ENCODE measurements around the gene ATRIP.

GRCh38 chr3:48460517-48460902 is 14.0 kb downstream of the ATRIP start:
- TF ChIP-seq, protein P1, sequence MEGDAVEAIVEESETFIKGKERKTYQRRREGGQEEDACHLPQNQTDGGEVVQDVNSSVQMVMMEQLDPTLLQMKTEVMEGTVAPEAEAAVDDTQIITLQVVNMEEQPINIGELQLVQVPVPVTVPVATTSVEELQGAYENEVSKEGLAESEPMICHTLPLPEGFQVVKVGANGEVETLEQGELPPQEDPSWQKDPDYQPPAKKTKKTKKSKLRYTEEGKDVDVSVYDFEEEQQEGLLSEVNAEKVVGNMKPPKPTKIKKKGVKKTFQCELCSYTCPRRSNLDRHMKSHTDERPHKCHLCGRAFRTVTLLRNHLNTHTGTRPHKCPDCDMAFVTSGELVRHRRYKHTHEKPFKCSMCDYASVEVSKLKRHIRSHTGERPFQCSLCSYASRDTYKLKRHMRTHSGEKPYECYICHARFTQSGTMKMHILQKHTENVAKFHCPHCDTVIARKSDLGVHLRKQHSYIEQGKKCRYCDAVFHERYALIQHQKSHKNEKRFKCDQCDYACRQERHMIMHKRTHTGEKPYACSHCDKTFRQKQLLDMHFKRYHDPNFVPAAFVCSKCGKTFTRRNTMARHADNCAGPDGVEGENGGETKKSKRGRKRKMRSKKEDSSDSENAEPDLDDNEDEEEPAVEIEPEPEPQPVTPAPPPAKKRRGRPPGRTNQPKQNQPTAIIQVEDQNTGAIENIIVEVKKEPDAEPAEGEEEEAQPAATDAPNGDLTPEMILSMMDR (IDR thresholded peaks at IDR 0.05), result no peak
- TF ChIP-seq, protein P2, sequence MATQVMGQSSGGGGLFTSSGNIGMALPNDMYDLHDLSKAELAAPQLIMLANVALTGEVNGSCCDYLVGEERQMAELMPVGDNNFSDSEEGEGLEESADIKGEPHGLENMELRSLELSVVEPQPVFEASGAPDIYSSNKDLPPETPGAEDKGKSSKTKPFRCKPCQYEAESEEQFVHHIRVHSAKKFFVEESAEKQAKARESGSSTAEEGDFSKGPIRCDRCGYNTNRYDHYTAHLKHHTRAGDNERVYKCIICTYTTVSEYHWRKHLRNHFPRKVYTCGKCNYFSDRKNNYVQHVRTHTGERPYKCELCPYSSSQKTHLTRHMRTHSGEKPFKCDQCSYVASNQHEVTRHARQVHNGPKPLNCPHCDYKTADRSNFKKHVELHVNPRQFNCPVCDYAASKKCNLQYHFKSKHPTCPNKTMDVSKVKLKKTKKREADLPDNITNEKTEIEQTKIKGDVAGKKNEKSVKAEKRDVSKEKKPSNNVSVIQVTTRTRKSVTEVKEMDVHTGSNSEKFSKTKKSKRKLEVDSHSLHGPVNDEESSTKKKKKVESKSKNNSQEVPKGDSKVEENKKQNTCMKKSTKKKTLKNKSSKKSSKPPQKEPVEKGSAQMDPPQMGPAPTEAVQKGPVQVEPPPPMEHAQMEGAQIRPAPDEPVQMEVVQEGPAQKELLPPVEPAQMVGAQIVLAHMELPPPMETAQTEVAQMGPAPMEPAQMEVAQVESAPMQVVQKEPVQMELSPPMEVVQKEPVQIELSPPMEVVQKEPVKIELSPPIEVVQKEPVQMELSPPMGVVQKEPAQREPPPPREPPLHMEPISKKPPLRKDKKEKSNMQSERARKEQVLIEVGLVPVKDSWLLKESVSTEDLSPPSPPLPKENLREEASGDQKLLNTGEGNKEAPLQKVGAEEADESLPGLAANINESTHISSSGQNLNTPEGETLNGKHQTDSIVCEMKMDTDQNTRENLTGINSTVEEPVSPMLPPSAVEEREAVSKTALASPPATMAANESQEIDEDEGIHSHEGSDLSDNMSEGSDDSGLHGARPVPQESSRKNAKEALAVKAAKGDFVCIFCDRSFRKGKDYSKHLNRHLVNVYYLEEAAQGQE (IDR thresholded peaks at IDR 0.05; ENCODE audit: insufficient read depth in 1 of 2, low read depth in 2 of 2, low read length in 1 of 2), result no peak
- TF ChIP-seq POLR2AphosphoS5 (IDR thresholded peaks at IDR 0.05; ENCODE audit: low read depth, low read length) (no peak), TCF7L2 (IDR thresholded peaks at IDR 0.05; ENCODE audit: low read depth, low read length) (no peak), SIN3A (IDR thresholded peaks at IDR 0.05; ENCODE audit: borderline replicate concordance, insufficient read depth, low read depth, low read length) (no peak)

Measured in Panc1 (cell line).